Liver (tissue), 9 donors: Measurements from ENCODE around the gene NEIL1. TPM values are rescaled to one million over a fixed set of nuclear protein-coding genes. Genes with fewer than 3 reads are reported as not detected.

ENCODE experiments used
- DNase-seq: peaks from one replicate; pipeline ENCODE4 v3.0.0-alpha.2; 2017; ENCODE audit warnings: low spot score
- H3K27ac ChIP-seq, 2 donors: one replicate each; pipeline ENCODE4 v1.7.0; 2013; ENCODE audit warnings: inconsistent platforms in 2 of 2, low read length in 2 of 2, control low read depth in 1 of 2, low read depth in 1 of 2, mild to moderate bottlenecking in 1 of 2
- H3K27me3 ChIP-seq, 4 donors: one replicate each; pipeline versions ENCODE4 v1.6.1 to v1.7.0; 2013; ENCODE audit warnings: low read length in 3 of 4, inconsistent platforms in 1 of 4, mild to moderate bottlenecking in 1 of 4, moderate library complexity in 1 of 4; ENCODE audit not compliant: control insufficient read depth in 4 of 4, insufficient read depth in 4 of 4
- H3K36me3 ChIP-seq, 4 donors: one replicate each; pipeline versions ENCODE4 v1.6.1 to v1.7.0; 2013; ENCODE audit warnings: low read length in 3 of 4, mild to moderate bottlenecking in 3 of 4, low read depth in 1 of 4, moderate library complexity in 1 of 4; ENCODE audit not compliant: control insufficient read depth in 4 of 4, insufficient read depth in 3 of 4
- H3K4me1 ChIP-seq, 4 donors: one replicate each; pipeline versions ENCODE4 v1.6.1 to v1.7.0; 2013; ENCODE audit warnings: low read length in 3 of 4, mild to moderate bottlenecking in 3 of 4, moderate library complexity in 1 of 4; ENCODE audit not compliant: control insufficient read depth in 4 of 4, insufficient read depth in 4 of 4
- H3K4me3 ChIP-seq, 3 donors: one replicate each; pipeline versions ENCODE4 v1.6.1 to v1.7.0; 2013; ENCODE audit warnings: low read length in 3 of 3, control low read depth in 1 of 3, low read depth in 1 of 3, mild to moderate bottlenecking in 1 of 3
- H3K9ac ChIP-seq, 2 donors: one replicate each; pipeline ENCODE4 v1.7.0; 2013; ENCODE audit warnings: low read length in 2 of 2, mild to moderate bottlenecking in 2 of 2, moderate library complexity in 2 of 2, control low read depth in 1 of 2, low read depth in 1 of 2
- H3K9me3 ChIP-seq, 4 donors: one replicate each; pipeline versions ENCODE4 v1.6.1 to v1.7.0; 2013; ENCODE audit warnings: low read length in 3 of 4; ENCODE audit not compliant: control insufficient read depth in 4 of 4
- EGR1 ChIP-seq, 2 donors: IDR thresholded peaks; 2 replicates each; pipeline ENCODE4 v1.6.1; 2016 to 2018; ENCODE audit warnings: antibody characterized with exemption in 2 of 2, low read depth in 2 of 2
- FOXA1 ChIP-seq: IDR thresholded peaks from 2 replicates; pipeline ENCODE4 v1.6.1; 2016; ENCODE audit warnings: antibody characterized with exemption
- FOXA2 ChIP-seq: IDR thresholded peaks from 2 replicates; pipeline ENCODE4 v1.6.1; 2016; ENCODE audit warnings: antibody characterized with exemption
- GABPA ChIP-seq, 2 donors: IDR thresholded peaks in 1 of 2; conservative IDR thresholded peaks in 1 of 2; 2 replicates each; pipeline ENCODE4 v1.6.1; 2016; ENCODE audit warnings: antibody characterized with exemption in 2 of 2, mild to moderate bottlenecking in 1 of 2, moderate library complexity in 1 of 2
- HNF4A ChIP-seq, 2 donors: conservative IDR thresholded peaks; 2 replicates each; pipeline ENCODE4 v1.6.1; 2016; ENCODE audit warnings: antibody characterized with exemption in 2 of 2, mild to moderate bottlenecking in 2 of 2
- HNF4G ChIP-seq: IDR thresholded peaks from 2 replicates; pipeline ENCODE4 v1.6.1; 2016; ENCODE audit warnings: antibody characterized with exemption
- JUND ChIP-seq, 2 donors: IDR thresholded peaks; 2 replicates each; pipeline ENCODE4 v1.6.1; 2016; ENCODE audit warnings: antibody characterized with exemption in 2 of 2
- MAX ChIP-seq: IDR thresholded peaks from 2 replicates; pipeline ENCODE4 v1.6.1; 2016; ENCODE audit warnings: antibody characterized with exemption
- NR2F2 ChIP-seq: IDR thresholded peaks from 2 replicates; pipeline ENCODE4 v1.6.1; 2016; ENCODE audit warnings: antibody characterized with exemption
- RAD21 ChIP-seq, 2 donors: IDR thresholded peaks; 2 replicates each; pipeline ENCODE4 v1.6.1; 2016; ENCODE audit warnings: antibody characterized with exemption in 2 of 2, mild to moderate bottlenecking in 2 of 2
- REST ChIP-seq: IDR thresholded peaks from 2 replicates; pipeline ENCODE4 v1.6.1; 2016; ENCODE audit warnings: antibody characterized with exemption, mild to moderate bottlenecking
- RXRA ChIP-seq, 2 donors: IDR thresholded peaks; 2 replicates each; pipeline ENCODE4 v1.6.1; 2017 to 2018; ENCODE audit warnings: antibody characterized with exemption in 2 of 2, mild to moderate bottlenecking in 1 of 2
- SP1 ChIP-seq: IDR thresholded peaks from 2 replicates; pipeline ENCODE4 v1.6.1; 2018; ENCODE audit warnings: antibody characterized with exemption, mild to moderate bottlenecking
- TAF1 ChIP-seq: conservative IDR thresholded peaks from 2 replicates; pipeline ENCODE4 v1.6.1; 2016; ENCODE audit warnings: antibody characterized with exemption, mild to moderate bottlenecking
- YY1 ChIP-seq: IDR thresholded peaks from 2 replicates; pipeline ENCODE4 v1.6.1; 2016; ENCODE audit warnings: antibody characterized with exemption, mild to moderate bottlenecking
- ZBTB33 ChIP-seq: IDR thresholded peaks from 2 replicates; pipeline ENCODE4 v1.6.1; 2016; ENCODE audit warnings: antibody characterized with exemption
- WGBS: extraction: QIAGEN DNeasy Blood & Tissue Kit; methylation state at CpG from one replicate; pipeline ENCODE4 v1.1.7; 2013; 5-methylcytosine and 5-hydroxymethylcytosine counted together
- polyA plus RNA-seq, 2 donors: library from polyadenylated mRNA; stranded (reverse) in 1 of 2; unstranded in 1 of 2; fragments of 200-250 nt in 1 of 2; fragments of >200 nt in 1 of 2; fragmentation: Nextera tagmentation in 1 of 2; extraction: Ambion mirVana in 1 of 2; gene quantifications; one replicate each; pipeline versions ENCODE4 v1.2.1 to v1.2.3, GENCODE V29; 2013 to 2015
- total RNA-seq, 2 donors: library from RNA; depleted of rRNA; stranded (reverse); fragments of >200 nt; gene quantifications; one replicate each; pipeline ENCODE4 v1.2.3, GENCODE V29; 2014
- TF ChIP-seq, protein P1 (sequence below): IDR thresholded peaks from 2 replicates; pipeline ENCODE4 v1.6.1; 2016; ENCODE audit warnings: antibody characterized with exemption
- TF ChIP-seq, protein P2 (sequence below): fragments of 150-350 bp; IDR thresholded peaks from 2 replicates; pipeline ENCODE4 v1.5.1; 2017; ENCODE audit warnings: improper control_type of control experiment, low read depth, low read length; ENCODE audit not compliant: missing input control
- donor health status: healthy.
- donor health status: healthy.
- donor health status: healthy.
- donor health status: healthy.
- donor health status: healthy.

The NEIL1 gene
- total and polyA plus RNA-seq, 4 donors = 5.3 to 25.8 (median 17.5) TPM

DNA sequence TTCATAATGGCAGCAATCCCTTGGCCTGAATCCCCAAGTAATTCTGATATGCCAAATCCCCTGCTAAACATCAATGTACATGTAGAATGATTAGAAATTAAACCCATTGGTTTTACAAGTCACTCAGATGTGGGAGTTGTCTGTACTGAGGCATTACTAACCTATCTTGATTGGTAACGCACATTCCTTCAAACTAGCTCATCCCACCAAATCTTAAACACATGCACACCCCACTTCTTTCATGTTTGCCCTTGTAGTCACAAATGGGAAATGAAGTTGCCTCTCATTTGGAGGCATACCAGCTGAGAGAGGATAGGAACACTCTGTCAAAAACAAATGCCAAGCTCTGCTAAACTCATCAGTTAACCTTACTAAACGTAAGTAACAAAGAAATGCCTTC, 50.7 kb downstream of the NEIL1 start:
- Histone ChIP-seq H3K36me3 (peaks cover 10 to 76% (median 68%) of the 10 kb centered on the region in 4 donors), H3K4me1 (no peaks in the 10 kb centered on the region), H3K27me3 (no peaks in the 10 kb centered on the region), H3K27ac (no peak overlapping the region), H3K9me3 (no peaks in the 10 kb centered on the region), H3K4me3 (no peak overlapping the region), H3K9ac (no peak overlapping the region)
- TF ChIP-seq HNF4A (conservative IDR thresholded peaks at IDR 0.05) (no peak), GABPA (IDR thresholded peaks at IDR 0.05 in 1 of 2, conservative IDR thresholded peaks at IDR 0.05 in 1 of 2) (no peak), RAD21 (IDR thresholded peaks at IDR 0.05) (no peak), YY1 (no peak), TAF1 (no peak), EGR1 (IDR thresholded peaks at IDR 0.05; ENCODE audit: low read depth in 2 of 2) (no peak), NR2F2 (no peak), JUND (IDR thresholded peaks at IDR 0.05) (no peak), ZBTB33 (no peak), SP1 (no peak), REST (no peak), RXRA (IDR thresholded peaks at IDR 0.05) (no peak)
- TF ChIP-seq, protein P1, sequence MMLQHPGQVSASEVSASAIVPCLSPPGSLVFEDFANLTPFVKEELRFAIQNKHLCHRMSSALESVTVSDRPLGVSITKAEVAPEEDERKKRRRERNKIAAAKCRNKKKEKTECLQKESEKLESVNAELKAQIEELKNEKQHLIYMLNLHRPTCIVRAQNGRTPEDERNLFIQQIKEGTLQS = no peak
- TF ChIP-seq, protein P2, sequence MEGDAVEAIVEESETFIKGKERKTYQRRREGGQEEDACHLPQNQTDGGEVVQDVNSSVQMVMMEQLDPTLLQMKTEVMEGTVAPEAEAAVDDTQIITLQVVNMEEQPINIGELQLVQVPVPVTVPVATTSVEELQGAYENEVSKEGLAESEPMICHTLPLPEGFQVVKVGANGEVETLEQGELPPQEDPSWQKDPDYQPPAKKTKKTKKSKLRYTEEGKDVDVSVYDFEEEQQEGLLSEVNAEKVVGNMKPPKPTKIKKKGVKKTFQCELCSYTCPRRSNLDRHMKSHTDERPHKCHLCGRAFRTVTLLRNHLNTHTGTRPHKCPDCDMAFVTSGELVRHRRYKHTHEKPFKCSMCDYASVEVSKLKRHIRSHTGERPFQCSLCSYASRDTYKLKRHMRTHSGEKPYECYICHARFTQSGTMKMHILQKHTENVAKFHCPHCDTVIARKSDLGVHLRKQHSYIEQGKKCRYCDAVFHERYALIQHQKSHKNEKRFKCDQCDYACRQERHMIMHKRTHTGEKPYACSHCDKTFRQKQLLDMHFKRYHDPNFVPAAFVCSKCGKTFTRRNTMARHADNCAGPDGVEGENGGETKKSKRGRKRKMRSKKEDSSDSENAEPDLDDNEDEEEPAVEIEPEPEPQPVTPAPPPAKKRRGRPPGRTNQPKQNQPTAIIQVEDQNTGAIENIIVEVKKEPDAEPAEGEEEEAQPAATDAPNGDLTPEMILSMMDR = no peak
- no peak for DNase-seq
- WGBS = 92% methylated on average over 2 of the region's 2 CpGs

DNA sequence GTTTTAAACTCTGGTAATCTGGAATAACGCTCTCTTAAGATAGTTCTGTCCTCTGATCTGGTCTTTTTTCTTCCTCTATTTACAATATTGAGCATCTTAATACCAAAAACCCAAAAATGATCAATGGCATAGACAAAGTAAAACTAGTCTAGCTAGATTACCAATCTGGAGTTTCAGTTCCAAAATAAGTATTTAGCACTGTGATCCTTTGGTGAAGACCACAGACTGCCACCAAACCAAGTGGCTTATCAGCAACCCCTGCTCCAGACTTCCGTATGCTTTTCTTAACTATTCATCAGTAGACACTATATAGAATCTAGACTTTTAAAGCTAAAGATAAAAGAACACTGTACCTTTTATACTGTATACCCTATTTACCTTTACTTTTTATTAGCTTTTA, 57.1 kb downstream of the NEIL1 start:
- WGBS = 95% methylated on average over 2 of the region's 2 CpGs
- Histone ChIP-seq H3K9ac (no peak overlapping the region), H3K4me1 (no peaks in the 10 kb centered on the region), H3K9me3 (no peaks in the 10 kb centered on the region), H3K27ac (no peak overlapping the region), H3K27me3 (no peaks in the 10 kb centered on the region), H3K36me3 (peaks cover 11 to 67% (median 51%) of the 10 kb centered on the region in 4 donors), H3K4me3 (no peak overlapping the region)
- DNase-seq = no peak
- TF ChIP-seq ZBTB33 (no peak), EGR1 (IDR thresholded peaks at IDR 0.05; ENCODE audit: low read depth in 2 of 2) (no peak), JUND (IDR thresholded peaks at IDR 0.05) (no peak), NR2F2 (no peak), RXRA (IDR thresholded peaks at IDR 0.05) (no peak), RAD21 (IDR thresholded peaks at IDR 0.05) (no peak), GABPA (IDR thresholded peaks at IDR 0.05 in 1 of 2, conservative IDR thresholded peaks at IDR 0.05 in 1 of 2) (no peak), HNF4G (no peak), MAX (no peak), HNF4A (conservative IDR thresholded peaks at IDR 0.05) (no peak), FOXA2 (no peak), FOXA1 (no peak), TAF1 (no peak), REST (no peak)
- TF ChIP-seq, protein P1 = no peak
